CD4-positive, alpha-beta T cell treated with Interleukin-17A for 4 hours (primary cell): ENCODE measurements around the gene HS1BP3.

ENCODE experiments used
- DNase-seq: peaks from one replicate; pipeline ENCODE4 v3.0.0-alpha.2; 2020; ENCODE audit warnings: mixed read lengths

Gene HS1BP3

GRCh38 chr2:20643060-20643459 is 7.8 kb downstream of the HS1BP3 start:
- DNase-seq = no peak

- peak; percentile 84 for DNase-seq
These were observed 8.6 kb downstream of the HS1BP3 start for GRCh38 chr2:20642055-20642971.

- no peak for DNase-seq
These were observed 9.5 kb downstream of the HS1BP3 start for GRCh38 chr2:20641123-20641985.

- no peak for DNase-seq
These were observed 10.3 kb downstream of the HS1BP3 start for GRCh38 chr2:20640411-20641122.

- no peak for DNase-seq
These were observed 12.1 kb downstream of the HS1BP3 start for GRCh38 chr2:20638646-20639430.

GRCh38 chr2:20638014-20638413 is 12.9 kb downstream of the HS1BP3 start:
- no peak for DNase-seq

- no peak for DNase-seq
These were observed 13.8 kb downstream of the HS1BP3 start for GRCh38 chr2:20637147-20637546.

- peak; percentile 43 for DNase-seq
These were observed 15.0 kb downstream of the HS1BP3 start for GRCh38 chr2:20635675-20636584.

- DNase-seq = no peak
These were observed 15.8 kb downstream of the HS1BP3 start for GRCh38 chr2:20635113-20635510.

- no peak for DNase-seq
These were observed 16.3 kb downstream of the HS1BP3 start for GRCh38 chr2:20634507-20635112.

GRCh38 chr2:20633794-20634506 is 16.9 kb downstream of the HS1BP3 start:
- DNase-seq = no peak

- DNase-seq = no peak
These were observed 17.9 kb downstream of the HS1BP3 start for GRCh38 chr2:20633001-20633400.

GRCh38 chr2:20632446-20632990 is 18.4 kb downstream of the HS1BP3 start:
- no peak for DNase-seq

GRCh38 chr2:20631617-20632307 is 19.1 kb downstream of the HS1BP3 start:
- no peak for DNase-seq

- no peak for DNase-seq
These were observed 19.9 kb downstream of the HS1BP3 start for GRCh38 chr2:20630967-20631366.

- DNase-seq = no peak
These were observed 21.2 kb downstream of the HS1BP3 start for GRCh38 chr2:20629581-20630171.

- no peak for DNase-seq
These were observed 21.7 kb downstream of the HS1BP3 start for GRCh38 chr2:20629181-20629580.

GRCh38 chr2:20627712-20628380 is 23.1 kb downstream of the HS1BP3 start:
- no peak for DNase-seq
